Adipocyte (in vitro differentiated cells): ENCODE data around the gene TRRAP.
A peak's percentile ranks its signal among the peaks of the same experiment; 100 is the strongest.

Experiments used
- DNase-seq: peaks from one replicate; pipeline ENCODE4 v3.0.0-alpha.2; 2015; ENCODE audit warnings: low read depth
- H3K27me3 ChIP-seq: replicated peaks from 2 replicates; pipeline ENCODE4 v1.7.0; 2013; ENCODE audit warnings: mild to moderate bottlenecking, low read length, moderate library complexity; ENCODE audit not compliant: control insufficient read depth, insufficient read depth
- H3K36me3 ChIP-seq: 2 replicates; pipeline ENCODE4 v1.7.0; 2013; ENCODE audit warnings: low read length, mild to moderate bottlenecking, moderate library complexity; ENCODE audit not compliant: control insufficient read depth, insufficient read depth, severe bottlenecking
- H3K4me1 ChIP-seq: 2 replicates; pipeline ENCODE4 v1.7.0; 2013; ENCODE audit warnings: mild to moderate bottlenecking, low read length, moderate library complexity; ENCODE audit not compliant: control insufficient read depth, insufficient read depth
- H3K4me3 ChIP-seq: 2 replicates; pipeline ENCODE4 v1.7.0; 2013; ENCODE audit warnings: mild to moderate bottlenecking, low read length, moderate library complexity
- H3K9ac ChIP-seq: 2 replicates; pipeline ENCODE4 v1.7.0; 2013; ENCODE audit warnings: mild to moderate bottlenecking, low read length, moderate library complexity
- H3K9me3 ChIP-seq: 2 replicates; pipeline ENCODE4 v1.7.0; 2013; ENCODE audit warnings: mild to moderate bottlenecking, low read length, moderate library complexity; ENCODE audit not compliant: control insufficient read depth

TRRAP gene

GRCh38 chr7:98879198-98879978 is 1.1 kb downstream of the TRRAP start:
- H3K4me1 ChIP-seq, result peaks cover 14% of the 10 kb centered on the region
- peaks cover 30% of the 10 kb centered on the region for H3K36me3 ChIP-seq
- H3K4me3 ChIP-seq, result peak overlapping the region; percentile 97
- no peaks in the 10 kb centered on the region for H3K9me3 ChIP-seq
- no peaks in the 10 kb centered on the region for H3K27me3 ChIP-seq
- peak overlapping the region; percentile 95 for H3K9ac ChIP-seq
- peak; percentile 27 for DNase-seq

DNA sequence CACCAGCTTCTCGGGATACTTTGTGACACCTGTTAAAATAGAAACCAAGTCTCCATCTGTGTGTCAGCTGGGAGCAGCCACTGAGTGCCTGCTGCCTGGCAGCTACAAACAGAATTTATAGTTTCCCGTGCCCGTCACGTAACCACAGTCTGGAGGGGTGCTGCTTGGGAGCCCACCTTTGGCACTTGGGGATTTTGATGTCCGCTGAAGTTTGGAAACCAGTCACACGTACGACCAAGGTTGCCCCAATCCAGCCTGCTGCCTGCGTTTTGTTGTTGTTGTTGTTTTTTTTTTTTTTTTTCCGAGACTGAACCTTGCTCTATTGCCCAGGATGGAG is 1.6 kb downstream of the TRRAP start:
- peaks cover 14% of the 10 kb centered on the region for H3K4me1 ChIP-seq
- no peaks in the 10 kb centered on the region for H3K9me3 ChIP-seq
- H3K36me3 ChIP-seq, result peaks cover 36% of the 10 kb centered on the region
- no peak overlapping the region for H3K9ac ChIP-seq
- H3K27me3 ChIP-seq, result no peaks in the 10 kb centered on the region
- DNase-seq, result no peak
- peak overlapping the region; percentile 97 for H3K4me3 ChIP-seq

DNA sequence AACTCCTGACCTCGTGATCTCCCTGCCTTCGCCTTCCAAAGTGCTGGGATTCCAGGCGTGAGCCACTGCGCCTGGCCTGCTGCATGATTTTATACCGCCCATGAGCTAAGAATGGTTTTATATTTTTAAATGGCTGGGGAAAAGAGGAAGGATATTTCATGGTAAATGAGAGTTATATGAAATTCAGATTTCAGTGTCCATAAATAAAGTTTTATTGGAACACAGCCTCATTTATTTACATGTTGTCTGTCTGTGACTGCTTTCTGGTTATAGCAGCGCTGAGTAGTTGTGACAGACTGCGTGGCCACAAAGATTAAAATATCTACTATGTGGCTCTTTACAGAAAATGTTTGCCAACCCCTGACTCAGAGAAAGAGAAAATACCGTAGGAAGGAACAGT is 2.2 kb downstream of the TRRAP start:
- Histone ChIP-seq H3K27me3 (no peaks in the 10 kb centered on the region), H3K36me3 (peaks cover 41% of the 10 kb centered on the region), H3K9me3 (no peaks in the 10 kb centered on the region), H3K9ac (no peak overlapping the region), H3K4me3 (no peak overlapping the region), H3K4me1 (peaks cover 14% of the 10 kb centered on the region)
- no peak for DNase-seq

GRCh38 chr7:98881561-98882315 is 3.4 kb downstream of the TRRAP start:
- DNase-seq, result no peak
- Histone ChIP-seq H3K9me3 (no peaks in the 10 kb centered on the region), H3K27me3 (no peaks in the 10 kb centered on the region), H3K4me3 (no peak overlapping the region), H3K36me3 (peaks cover 47% of the 10 kb centered on the region), H3K4me1 (peaks cover 14% of the 10 kb centered on the region), H3K9ac (no peak overlapping the region)

- H3K9ac ChIP-seq, result no peak overlapping the region
- H3K36me3 ChIP-seq, result peaks cover 64% of the 10 kb centered on the region
- H3K4me3 ChIP-seq, result no peak overlapping the region
- DNase-seq, result no peak
- no peaks in the 10 kb centered on the region for H3K9me3 ChIP-seq
- peaks cover 7% of the 10 kb centered on the region for H3K4me1 ChIP-seq
- H3K27me3 ChIP-seq, result no peaks in the 10 kb centered on the region
These were observed 6.1 kb downstream of the TRRAP start for GRCh38 chr7:98884416-98884815.

- Histone ChIP-seq H3K27me3 (no peaks in the 10 kb centered on the region), H3K36me3 (peaks cover 73% of the 10 kb centered on the region), H3K9me3 (no peaks in the 10 kb centered on the region), H3K4me1 (no peaks in the 10 kb centered on the region), H3K9ac (no peak overlapping the region), H3K4me3 (no peak overlapping the region)
- DNase-seq, result no peak
These were observed 8.7 kb downstream of the TRRAP start for GRCh38 chr7:98887038-98887437.

- no peak for DNase-seq
- H3K4me3 ChIP-seq, result no peak overlapping the region
- no peaks in the 10 kb centered on the region for H3K9me3 ChIP-seq
- H3K27me3 ChIP-seq, result no peaks in the 10 kb centered on the region
- H3K9ac ChIP-seq, result no peak overlapping the region
- peaks cover 77% of the 10 kb centered on the region for H3K36me3 ChIP-seq
- no peaks in the 10 kb centered on the region for H3K4me1 ChIP-seq
These were observed 14.3 kb downstream of the TRRAP start for GRCh38 chr7:98892609-98893008.

GRCh38 chr7:98899816-98900215 is 21.5 kb downstream of the TRRAP start:
- no peak overlapping the region for H3K4me3 ChIP-seq
- H3K9me3 ChIP-seq, result no peaks in the 10 kb centered on the region
- H3K4me1 ChIP-seq, result no peaks in the 10 kb centered on the region
- H3K9ac ChIP-seq, result no peak overlapping the region
- peaks cover 97% of the 10 kb centered on the region for H3K36me3 ChIP-seq
- no peak for DNase-seq
- H3K27me3 ChIP-seq, result no peaks in the 10 kb centered on the region

- Histone ChIP-seq H3K4me1 (no peaks in the 10 kb centered on the region), H3K27me3 (no peaks in the 10 kb centered on the region), H3K36me3 (peaks cover 97% of the 10 kb centered on the region), H3K4me3 (no peak overlapping the region), H3K9ac (no peak overlapping the region), H3K9me3 (no peaks in the 10 kb centered on the region)
- DNase-seq, result no peak
These were observed 22.5 kb downstream of the TRRAP start for GRCh38 chr7:98900815-98901214.

DNA sequence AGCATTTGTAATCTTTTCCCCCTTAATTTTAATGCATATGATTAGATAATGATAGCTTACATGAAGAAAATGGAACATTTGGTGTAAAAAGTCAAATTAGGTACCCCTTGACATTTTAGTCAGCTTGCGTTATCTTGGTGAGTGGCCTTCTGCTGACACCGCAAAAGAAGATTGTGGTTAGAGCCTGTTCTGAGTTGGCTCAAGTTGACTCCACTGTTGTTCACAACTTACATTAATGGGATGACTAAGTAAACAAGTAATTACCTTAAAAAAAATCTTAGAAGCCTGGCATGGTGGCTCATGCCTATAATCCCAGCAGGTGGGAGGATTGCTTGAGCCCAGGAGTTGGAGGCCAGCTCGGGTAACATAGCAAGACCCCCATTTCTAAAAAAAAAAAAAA is 24.2 kb downstream of the TRRAP start:
- no peak for DNase-seq
- H3K27me3 ChIP-seq, result no peaks in the 10 kb centered on the region
- no peak overlapping the region for H3K9ac ChIP-seq
- H3K4me1 ChIP-seq, result no peaks in the 10 kb centered on the region
- H3K9me3 ChIP-seq, result no peaks in the 10 kb centered on the region
- H3K4me3 ChIP-seq, result no peak overlapping the region
- H3K36me3 ChIP-seq, result peaks cover 98% of the 10 kb centered on the region

DNA sequence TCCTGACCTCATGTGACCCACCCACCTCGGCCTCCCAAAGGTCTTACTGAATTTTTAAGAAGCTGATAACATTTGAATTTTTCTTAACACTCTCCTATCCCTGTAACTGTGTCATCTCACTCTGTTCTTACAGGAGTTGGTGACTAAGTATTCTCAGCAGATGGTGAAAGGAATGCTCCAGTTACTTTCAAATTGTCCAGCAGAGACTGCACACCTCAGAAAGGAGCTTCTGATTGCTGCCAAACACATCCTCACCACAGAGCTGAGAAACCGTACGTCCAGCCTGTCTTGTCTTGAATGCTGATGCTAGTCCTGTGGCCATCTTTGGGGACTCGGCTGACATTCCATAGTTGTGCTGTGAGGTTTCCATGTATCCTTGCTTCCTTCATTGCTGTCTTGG is 24.9 kb downstream of the TRRAP start:
- Histone ChIP-seq H3K4me1 (no peaks in the 10 kb centered on the region), H3K27me3 (no peaks in the 10 kb centered on the region), H3K9ac (no peak overlapping the region), H3K9me3 (no peaks in the 10 kb centered on the region), H3K36me3 (peaks cover 92% of the 10 kb centered on the region), H3K4me3 (no peak overlapping the region)
- no peak for DNase-seq
